ENCODE data around the gene IL18.
"Not testable (repeated sequence)": the region's sequence is repeated elsewhere in the genome, so short reads cannot be mapped to it uniquely, and the experiment has no call there.

The IL18 gene

DNA sequence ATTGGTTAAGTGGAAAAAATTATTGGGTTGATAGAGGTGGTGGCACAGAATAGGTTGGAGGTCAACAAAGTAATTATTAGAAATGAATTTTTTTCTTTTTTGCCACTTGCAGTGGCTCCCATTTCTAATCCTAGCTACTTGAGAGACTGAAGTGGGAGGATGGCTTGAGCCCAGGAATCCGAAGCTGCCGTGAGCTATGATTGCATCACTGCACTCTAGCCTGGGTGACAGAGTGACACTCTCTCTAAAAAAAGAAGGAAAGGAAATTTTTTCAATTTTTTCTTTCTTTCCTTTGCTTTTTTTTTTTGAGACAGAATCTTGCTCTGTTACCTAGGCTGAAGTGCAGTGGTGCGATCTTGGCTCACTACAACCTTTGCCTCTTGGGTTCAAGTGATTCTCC is 9.3 kb upstream of the IL18 start:
- DNase-seq (ENCODE audit: insufficient read length, low spot score) (no peak), FAIRE-seq (no peak)

DNA sequence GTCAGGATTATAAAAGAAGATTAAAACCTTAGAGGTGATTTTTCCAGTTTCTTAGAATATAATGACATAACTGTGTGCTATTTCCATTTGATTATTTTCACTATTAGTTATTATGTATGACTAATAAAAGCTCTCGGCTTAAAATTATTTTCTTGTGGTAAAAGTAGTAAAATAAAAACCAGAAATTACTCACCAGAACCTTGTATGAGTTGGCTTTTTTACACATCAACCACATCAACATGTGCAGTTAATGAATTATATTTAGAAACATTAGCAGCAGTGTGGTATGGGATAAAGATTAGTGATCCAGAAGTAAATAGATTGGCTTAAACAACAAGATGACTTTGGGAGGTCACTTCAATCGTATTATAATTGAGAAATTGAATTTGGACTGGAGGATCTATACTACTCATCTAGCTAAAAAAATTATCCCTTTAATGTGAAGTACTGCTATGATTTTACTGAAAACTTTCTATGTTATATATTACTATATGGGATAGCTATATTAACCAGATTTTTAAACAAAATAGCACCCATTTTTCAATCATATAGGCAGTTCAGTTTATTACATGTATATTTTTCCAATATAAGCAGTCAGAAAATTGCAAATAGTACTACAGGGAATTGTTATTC is 8.6 kb upstream of the IL18 start:
- DNase-seq (ENCODE audit: insufficient read length, low spot score) (no peak), FAIRE-seq (peak; percentile 4)

DNA sequence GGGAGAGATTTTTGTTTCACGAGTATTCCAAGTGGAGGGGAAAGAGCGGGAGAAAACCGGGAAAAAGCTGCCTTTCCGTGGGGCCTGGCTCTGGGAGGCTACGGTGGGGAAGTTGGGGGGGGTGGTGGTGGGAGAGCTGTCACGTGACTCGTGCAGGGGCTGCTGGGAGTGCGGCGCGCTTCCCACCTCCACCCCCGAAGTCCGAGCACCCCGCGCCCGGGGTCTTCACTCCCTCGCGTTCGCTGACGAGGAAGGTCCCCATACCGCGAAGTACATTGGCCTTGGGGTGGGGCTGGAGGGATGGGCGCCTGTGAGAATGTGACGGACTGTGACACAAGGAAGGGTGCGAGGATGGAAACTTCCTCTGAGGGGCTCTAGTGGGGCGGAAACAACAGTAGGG is 3.3 kb upstream of the IL18 start, which contains the start of gene TEX12:
Gene TEX12 (plus strand): TSS at position 228 of the 400 bp plus-strand sequence. CDS start 1,897 bp downstream, outside the sequence.
- FAIRE-seq = no peak
- no peak for DNase-seq (ENCODE audit: insufficient read length, low spot score)

DNA sequence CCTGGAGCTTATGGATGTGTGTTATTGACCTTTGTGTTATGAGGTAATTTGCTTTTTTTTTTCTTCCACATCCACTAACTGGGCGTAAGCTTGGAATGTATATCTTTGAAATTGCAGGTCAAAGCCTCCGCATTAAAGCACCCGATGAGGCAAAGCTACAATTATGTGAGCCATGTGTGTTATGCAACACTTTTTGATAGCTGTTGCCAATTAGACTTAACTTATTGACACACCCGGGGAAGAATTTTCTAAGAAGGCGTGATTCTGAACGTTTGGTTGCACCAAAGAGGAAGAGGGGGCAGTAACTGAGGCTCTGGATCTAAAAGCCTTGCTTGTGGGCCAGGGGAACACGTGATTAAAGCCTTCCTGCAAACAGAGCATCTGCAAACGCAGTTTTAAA is 2.7 kb upstream of the IL18 start:
- FAIRE-seq (no peak), DNase-seq (ENCODE audit: insufficient read length, low spot score) (no peak)

DNA sequence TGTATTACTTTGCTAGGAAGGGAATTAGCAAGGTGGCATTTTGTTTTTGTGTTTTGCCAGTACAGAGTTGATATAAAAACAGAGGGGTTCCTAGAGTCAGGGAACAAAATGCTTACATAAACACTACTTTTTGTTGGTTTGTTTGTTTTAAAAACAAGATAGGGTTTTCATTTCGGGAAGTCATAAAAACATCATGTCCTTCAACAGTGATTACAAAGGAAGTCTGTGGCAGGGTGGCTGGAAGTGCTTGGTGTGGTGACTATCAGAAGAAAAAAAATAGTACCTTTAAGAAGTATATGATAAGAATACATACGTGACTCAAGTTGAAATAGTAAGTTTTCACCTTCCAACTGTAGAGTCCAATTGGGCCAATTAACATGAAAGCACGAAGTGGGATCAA is 1.2 kb upstream of the IL18 start:
- DNase-seq (ENCODE audit: insufficient read length, low spot score) = no peak
- FAIRE-seq = no peak

DNA sequence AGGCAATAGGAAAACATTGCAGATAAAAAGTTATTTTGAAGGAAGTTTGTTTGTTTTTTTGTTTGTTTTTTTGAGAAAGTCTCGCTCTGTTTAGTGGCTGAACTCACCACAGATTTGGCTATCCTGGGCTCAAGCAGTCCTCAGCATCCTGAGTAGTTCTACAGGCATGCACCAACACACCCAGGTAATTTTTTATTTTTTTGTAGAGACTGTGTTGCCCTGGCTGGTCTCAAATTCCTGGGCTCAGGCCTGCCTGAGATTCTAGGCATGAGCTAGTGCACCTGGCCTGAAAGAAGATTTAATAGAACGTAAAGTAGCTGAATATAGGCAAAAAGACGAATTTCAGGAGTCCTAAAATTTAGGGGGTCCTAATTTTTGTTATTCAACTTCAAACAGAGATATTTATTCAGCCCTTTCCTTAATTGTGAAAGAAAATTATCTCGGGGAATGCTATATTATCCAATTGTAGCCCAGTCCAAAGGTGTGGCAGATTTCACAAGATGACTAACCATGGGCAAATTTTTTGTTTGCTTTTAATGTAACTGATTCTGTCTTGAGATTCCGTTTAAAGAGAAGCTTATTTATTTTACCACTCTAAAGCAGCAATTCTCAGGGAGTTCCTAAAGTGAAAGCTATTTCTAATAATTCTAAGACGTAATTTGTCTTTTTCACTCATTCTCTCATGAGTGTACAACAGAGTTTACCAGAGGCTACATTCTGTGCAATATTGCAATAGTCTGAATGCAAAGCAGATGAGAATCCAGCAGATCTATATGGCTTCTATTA is 940 bp downstream of the IL18 start:
- DNase-seq (ENCODE audit: insufficient read length, low spot score) (no peak), FAIRE-seq (no peak)

DNA sequence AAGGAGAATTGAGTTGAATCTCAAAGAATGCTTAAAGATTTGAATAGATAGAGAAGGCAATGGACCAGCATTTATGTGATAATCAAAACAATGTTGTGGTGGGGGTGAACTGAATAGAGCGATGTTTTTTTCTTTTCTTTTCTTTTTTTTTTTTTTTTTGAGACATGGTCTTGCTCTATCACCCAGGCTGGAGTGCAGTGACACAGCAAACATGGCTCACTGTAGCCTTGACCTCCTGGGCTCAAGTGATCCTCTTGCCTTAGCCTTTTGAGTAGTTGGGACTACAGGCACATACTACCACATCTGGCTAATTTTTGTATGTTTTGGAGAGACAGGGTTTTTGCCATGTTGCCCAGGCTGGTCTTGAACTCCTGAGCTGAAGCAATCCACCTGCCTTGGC is 1.7 kb downstream of the IL18 start:
- not testable (repeated sequence) for DNase-seq (ENCODE audit: insufficient read length, low spot score); FAIRE-seq

DNA sequence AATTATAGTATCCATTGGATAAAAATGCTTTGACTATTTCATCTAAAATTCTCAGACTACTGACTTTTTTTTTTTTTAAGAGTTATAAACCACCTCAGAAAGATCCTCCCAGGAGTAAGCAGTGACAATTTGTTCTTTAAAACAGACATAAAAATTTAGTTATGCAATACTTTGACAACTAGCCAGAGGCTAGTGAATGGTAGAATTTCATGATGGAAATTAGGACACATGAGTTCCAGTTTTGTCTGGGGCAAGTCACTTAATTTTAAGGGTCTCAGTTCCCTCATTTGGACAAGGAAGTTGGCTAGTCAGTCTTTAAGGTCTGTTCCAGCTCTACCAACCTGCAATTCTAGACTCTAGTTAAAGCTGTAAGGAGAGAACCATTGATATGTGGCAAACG is 2.9 kb downstream of the IL18 start:
- DNase-seq (ENCODE audit: insufficient read length, low spot score) = no peak

DNA sequence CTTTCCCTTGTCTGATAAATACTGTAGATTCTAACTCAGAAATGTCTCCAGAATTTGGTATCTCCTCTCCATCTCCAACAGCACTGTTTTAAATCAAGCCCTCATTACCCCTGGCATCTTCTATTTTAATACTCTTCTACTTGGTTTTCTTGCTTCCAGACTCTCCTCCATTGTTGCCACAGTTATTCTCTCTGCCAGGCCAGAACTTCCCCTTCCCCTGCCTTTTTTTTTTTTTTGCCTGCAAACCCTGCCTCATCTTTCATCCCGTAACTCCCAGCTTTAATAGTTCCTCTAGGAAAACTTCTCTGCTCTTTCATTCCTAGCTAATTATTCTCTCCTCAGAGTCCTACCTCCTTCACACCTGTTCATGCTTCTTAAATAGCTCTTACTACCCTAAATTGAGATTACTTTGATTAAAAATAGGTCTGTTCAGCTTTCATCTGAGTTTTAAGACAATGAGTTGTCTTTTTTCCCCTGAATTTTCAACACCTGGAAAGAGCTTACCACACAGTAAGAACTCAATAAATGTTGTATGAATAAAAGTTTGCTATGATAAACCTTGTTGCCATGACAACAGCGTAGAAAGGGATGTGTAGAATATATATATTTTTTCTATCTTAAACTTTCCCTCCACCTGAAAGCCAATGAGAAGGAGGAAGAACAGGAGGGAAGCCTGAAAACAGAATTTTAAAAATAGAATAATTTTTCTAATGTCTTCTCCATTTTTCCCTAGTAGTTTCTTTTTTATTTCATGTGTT is 3.6 kb downstream of the IL18 start:
- no peak for DNase-seq (ENCODE audit: insufficient read length, low spot score)
- no peak for FAIRE-seq

More for the DNA sequence above, 2.9 kb downstream of the IL18 start:
- no peak for FAIRE-seq

DNA sequence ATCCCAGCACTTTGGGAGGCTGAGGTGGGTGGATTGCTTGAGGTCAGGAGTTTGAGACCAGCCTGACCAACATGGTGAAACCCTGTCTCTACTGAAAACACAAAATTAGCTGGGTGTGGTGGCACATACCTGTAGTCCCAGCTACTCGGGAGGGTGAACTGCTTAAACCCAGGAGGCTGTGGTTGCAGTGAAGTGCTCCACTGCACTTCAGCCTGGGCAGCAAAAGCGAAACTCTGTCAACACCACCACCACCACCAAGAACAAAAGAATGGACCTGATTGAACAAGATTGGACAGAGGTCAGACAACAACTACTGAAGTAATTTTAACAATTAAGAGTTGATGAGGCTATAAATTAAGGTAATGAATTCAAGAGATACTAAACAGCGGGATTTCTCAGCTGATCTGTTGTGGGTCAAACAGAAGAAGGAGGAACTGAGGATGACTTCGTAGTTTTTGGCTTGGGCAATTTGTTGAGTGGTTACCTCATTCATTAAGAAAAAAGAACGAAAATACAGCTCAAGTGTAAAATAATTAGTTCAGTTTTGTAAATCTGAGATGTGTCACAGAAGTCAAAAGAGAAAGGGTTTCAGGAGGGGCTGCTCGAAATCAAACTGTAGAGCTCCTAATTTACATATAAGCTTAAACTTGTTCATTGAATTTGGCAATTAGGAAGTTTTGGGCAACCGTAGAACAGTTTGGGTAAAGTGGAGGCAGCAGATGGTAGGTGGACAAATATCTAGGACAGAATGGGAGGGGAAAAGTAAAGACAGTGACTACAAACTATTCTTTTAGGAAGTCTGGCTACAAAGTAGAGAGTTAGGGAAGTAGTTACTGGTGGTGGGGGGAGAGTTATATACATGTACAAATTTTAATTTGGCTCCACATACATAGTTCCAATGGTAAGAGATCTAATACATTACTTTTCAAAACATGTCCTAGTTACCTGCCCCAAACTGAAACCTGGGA is 4.5 kb downstream of the IL18 start:
- DNase-seq (ENCODE audit: insufficient read length, low spot score) = no peak
- no peak for FAIRE-seq

DNA sequence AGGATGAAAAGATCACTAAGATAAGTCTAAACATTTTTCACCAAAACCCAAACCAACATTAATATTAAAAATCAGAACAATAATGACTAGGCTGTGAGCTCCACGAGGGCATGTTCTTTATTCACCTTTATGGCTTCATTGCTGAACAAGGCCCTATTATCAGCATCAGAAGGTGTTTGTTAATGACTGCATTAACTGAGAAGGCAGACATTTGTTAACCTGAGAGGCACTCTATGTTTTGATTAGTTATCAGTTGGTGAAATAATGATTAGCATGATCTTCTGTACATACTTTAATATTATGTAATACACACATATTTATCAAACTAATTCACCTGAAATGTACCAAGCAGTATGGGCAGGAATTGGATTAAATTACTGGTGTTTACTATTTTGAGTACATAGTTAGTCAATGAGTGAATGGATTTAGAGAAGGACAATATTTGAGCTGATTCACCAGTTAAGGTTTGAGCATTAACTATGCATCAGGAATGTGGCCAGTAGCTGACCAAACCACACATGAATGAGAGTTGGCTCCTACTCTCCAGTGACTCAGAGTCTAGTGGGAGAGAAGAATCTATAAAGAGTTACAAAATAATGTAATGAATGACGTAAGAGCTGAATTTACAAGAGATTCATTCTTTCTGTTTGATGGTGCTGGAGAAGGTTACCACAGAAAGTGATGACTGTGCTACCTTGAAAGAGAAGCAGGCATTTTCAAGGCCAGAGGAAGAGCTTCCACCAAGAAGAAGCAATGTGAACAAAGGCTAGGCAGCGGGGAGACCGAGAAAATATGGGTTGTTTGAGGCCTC is 6.7 kb downstream of the IL18 start:
- FAIRE-seq = peak; percentile 23

DNA sequence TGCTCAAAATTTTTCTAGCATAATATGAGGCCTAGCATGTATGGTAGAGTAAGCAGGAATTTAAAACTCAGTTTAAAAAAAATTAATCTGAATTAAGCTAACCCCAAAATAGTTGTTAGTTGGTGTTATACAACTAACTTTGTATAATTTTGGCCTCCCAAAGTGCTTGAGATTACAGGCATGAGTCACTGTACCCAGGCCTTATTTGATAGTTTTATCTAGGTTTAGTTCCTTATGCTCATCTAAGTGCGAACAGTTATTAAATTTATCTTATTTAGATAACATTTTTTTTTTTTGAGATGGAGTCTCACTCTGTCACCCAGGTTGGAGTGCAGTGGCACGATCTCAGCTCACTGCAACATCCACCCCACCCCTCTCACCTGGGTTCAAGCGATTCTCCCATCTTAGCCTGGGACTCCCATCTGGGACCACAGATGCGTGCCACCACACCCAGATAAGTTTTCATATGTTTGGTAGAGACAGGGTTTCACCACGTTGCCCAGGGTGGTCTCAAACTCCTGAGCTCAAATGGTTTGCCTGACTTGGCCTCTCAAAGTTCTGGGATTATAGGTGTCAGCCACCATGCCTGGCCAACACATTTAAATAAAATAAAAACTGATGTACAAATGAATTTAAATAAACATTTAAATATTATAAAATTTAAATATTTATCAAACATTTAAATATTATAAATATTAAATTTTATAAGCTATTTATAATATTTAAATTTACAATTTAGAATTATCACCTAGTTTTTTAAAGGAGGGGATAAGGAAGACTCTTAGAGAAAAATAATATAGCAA is 7.5 kb downstream of the IL18 start:
- no peak for DNase-seq (ENCODE audit: insufficient read length, low spot score)
- FAIRE-seq = no peak

More for the DNA sequence above, 6.7 kb downstream of the IL18 start:
- no peak for DNase-seq (ENCODE audit: insufficient read length, low spot score)

DNA sequence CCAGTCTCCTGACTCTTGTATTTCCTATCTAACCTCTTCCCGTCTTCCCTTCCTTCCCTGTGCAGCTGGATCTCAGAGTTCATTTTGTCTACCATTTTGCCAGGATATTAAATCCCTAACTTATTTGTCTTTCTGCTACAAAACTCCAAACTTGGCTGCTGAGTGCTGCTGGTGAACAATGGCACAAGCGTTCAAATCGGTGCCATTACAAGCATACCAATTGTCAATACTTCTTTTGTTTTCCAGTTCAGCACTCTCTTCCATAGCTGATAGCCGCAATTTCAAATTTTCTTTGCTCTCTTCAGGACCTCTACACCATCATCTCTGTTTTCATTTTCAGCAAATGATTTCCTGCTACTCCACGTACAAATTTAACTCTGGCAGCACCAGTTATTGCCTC is 13.4 kb downstream of the IL18 start:
- no peak for DNase-seq (ENCODE audit: insufficient read length, low spot score)
- FAIRE-seq = no peak

DNA sequence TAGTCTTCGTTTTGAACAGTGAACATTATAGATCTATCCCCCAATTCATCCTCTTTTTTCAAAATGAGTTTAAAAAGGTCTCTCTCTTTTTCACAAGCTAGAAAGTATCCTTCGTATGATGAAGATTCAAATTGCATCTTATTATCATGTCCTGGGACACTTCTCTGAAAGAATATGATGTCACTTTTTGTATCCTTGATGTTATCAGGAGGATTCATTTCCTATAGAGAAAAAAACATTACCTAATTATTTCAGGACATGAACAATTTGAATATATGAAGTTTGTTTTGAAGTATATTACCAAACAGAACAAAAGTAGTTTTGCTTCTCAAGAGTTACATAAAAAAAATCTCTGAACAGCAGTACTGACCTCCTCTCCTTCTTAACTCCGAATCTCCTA is 20.3 kb downstream of the IL18 start:
- DNase-seq (ENCODE audit: insufficient read length, low spot score) (no peak), FAIRE-seq (no peak)

DNA sequence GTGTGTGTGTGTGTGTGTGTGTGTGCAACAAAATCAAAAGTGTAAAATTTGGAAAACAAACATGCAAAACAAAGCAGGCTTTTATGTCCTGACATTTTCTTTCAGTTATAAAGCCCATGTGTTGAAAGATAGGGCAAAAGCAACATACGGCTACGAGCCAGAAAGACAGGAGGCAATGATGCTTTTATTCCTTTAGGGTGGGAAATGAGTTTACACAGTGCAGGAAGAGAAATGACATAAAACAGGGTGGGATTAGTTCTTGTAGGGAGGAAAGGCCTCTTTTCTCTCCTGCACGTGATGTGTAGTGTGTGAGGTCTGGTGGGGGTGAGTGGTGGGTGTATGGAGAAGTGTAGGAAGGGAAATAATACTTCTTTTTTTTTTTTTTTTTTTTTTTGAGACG is 29.4 kb downstream of the IL18 start:
- DNase-seq (ENCODE audit: insufficient read length, low spot score) = no peak
- FAIRE-seq = no peak

DNA sequence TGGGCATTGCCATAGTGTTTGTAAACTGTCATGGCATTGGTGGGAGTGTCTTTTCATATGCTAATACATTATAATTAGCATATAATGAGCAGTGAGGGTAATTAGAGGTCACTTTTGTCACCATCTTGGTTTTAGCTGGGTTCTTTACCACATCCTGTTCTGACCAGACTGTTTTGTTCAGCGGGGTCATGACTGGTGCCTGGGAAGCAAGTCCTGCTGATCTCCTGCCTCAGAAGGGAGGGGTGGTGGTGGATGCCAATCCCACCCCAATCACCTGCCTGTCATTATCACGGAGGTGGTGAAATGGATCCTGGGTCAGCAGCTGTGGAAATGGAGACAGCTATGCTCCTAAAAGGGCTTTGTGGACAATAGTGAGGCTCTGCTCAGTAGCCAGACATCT is 31.2 kb downstream of the IL18 start:
- DNase-seq (ENCODE audit: insufficient read length, low spot score) (no peak), FAIRE-seq (no peak)

DNA sequence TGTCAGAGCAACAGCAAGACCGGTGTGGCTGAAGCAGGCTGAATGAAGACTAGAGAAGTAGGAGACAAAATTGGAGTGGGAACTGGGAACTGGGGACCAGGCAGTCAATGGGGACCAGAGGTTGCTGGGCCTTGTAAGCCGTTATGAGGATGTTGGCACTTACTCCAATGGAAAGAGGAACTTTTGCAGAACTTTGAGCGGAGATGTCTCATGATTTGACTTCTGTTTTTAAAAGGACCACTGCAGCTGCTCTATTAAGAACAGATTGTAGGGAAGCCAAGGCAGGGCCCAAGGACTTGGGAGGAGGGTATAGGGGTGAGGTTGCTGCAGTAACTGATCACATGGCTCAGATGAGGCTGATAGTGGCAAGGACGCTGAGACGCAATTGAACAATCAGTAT is 34.2 kb downstream of the IL18 start:
- DNase-seq (ENCODE audit: insufficient read length, low spot score) = no peak
- no peak for FAIRE-seq

DNA sequence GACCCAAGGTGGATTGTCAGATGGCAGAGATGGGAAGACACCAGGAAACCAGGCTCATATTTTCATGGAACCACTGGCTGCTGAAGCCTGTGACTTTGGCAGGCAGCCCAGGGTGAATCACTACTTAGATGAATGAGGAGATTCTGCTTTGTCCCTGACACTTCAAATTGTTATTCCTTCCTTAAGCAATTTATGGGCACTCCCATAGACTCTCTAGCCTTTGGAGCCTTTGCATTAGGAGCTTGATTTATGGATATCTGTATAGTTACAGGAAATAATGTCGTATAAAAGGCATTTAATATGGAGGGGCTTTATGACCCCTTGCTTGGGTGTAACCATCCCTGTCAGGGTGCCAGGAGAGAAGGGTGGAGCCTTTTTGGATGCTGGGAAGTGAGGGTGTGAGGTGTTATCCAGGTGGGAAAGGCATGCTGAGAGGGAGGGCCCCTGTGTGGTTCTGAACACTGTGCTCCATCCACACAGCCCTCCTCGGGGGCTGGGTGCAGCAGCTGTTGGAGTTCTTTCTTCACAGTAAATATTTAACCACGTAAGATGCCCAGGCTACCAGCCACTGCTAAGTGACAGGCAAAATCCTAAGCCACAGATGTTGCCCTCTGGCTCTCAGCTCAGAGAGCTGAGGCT is 35.3 kb downstream of the IL18 start:
- FAIRE-seq (no peak), DNase-seq (ENCODE audit: insufficient read length, low spot score) (no peak)

All from GM19239 (cell line).